HepG2 (cell line): ENCODE data around the gene SELENOI. TPM values are rescaled to one million over a fixed set of nuclear protein-coding genes. Genes with fewer than 3 reads are reported as not detected.
A peak's percentile ranks its signal among the peaks of the same experiment; 100 is the strongest.

Source experiments
- HBP1 ChIP-seq: IDR thresholded peaks from 2 replicates; pipeline ENCODE4 v1.6.1; 2016; ENCODE audit warnings: low read depth, control low read depth
- KDM4B ChIP-seq: sonication (generic); formaldehyde crosslinking; IDR thresholded peaks from 2 replicates; pipeline ENCODE4 v1.4.0; 2020; ENCODE audit warnings: missing genetic modification reagents
- KIAA2018 ChIP-seq: sonication (generic); formaldehyde crosslinking; IDR thresholded peaks from 2 replicates; pipeline ENCODE4 v1.5.0; 2020; ENCODE audit warnings: mild to moderate bottlenecking, missing genetic modification reagents, borderline replicate concordance
- SSRP1 ChIP-seq: IDR thresholded peaks from 2 replicates; pipeline ENCODE4 v1.6.1; 2016; ENCODE audit warnings: control low read depth
- TFAP4 ChIP-seq: sonication (generic); IDR thresholded peaks from 2 replicates; pipeline ENCODE4 v1.6.1; 2016; ENCODE audit warnings: low read depth, borderline replicate concordance
- TRIM22 ChIP-seq: fragments of 450-650 bp; IDR thresholded peaks from 2 replicates; pipeline ENCODE4 v1.6.1; 2017
- ZBTB26 ChIP-seq: IDR thresholded peaks from 2 replicates; pipeline ENCODE4 v1.6.1; 2016; ENCODE audit warnings: missing compliant biosample characterization, missing genetic modification reagents, borderline replicate concordance
- ZNF280D ChIP-seq: sonication (generic); formaldehyde crosslinking; IDR thresholded peaks from 2 replicates; pipeline ENCODE4 v1.5.1; 2020; ENCODE audit warnings: mild to moderate bottlenecking, missing genetic modification reagents
- ZNF605 ChIP-seq: sonication (generic); formaldehyde crosslinking; IDR thresholded peaks from 2 replicates; pipeline ENCODE4 v1.8.0; 2022; ENCODE audit warnings: mild to moderate bottlenecking, missing genetic modification reagents
- polyA plus RNA-seq, 8 experiments: library from polyadenylated mRNA; depleted of rRNA in 3 of 8; stranded (reverse) in 7 of 8; unstranded in 1 of 8; fragments of >200 nt; fragmentation: Illumina TruSeq in 4 of 8; extraction: Trizol in 4 of 8; gene quantifications; 2 replicates each; pipeline versions ENCODE4 v1.2.1 to v1.2.3, GENCODE V29; 2011 to 2016; ENCODE audit warnings: low read depth in 4 of 8, missing spikeins in 1 of 8, mixed read lengths in 1 of 8; ENCODE audit not compliant: insufficient read depth in 1 of 8
- total RNA-seq, 5 experiments: library from RNA; depleted of rRNA; stranded (reverse); fragments of >200 nt; fragmentation: Illumina TruSeq; extraction: Trizol; gene quantifications; 2 replicates each; pipeline ENCODE4 v1.2.3, GENCODE V29; 2016; ENCODE audit warnings: low read depth in 1 of 5

The SELENOI gene
- total and polyA plus RNA-seq, 2 of the 13 experiments (the other 11 are each of a cell fraction or from before 2014, with no cell fraction given), result 27.7 to 60.3 TPM

- peak; percentile 23; the same call in 1 of the 2 replicates for TF ChIP-seq TFAP4
- 0 out of 2 replicates have a peak, but pooled peaks have one; percentile 17 for TF ChIP-seq KDM4B (CRISPR knock-in tag)
- no peak for TF ChIP-seq ZBTB26 (CRISPR knock-in tag)
- peak; percentile 64; the same call in 1 of the 2 replicates for TF ChIP-seq ZNF280D (CRISPR knock-in tag)
- no peak for TF ChIP-seq ZNF605 (CRISPR knock-in tag)
- no peak for TF ChIP-seq SSRP1 (CRISPR knock-in tag)
- no peak for TF ChIP-seq TRIM22
- TF ChIP-seq KIAA2018, result no peak; the same call in 1 of the 2 replicates
- TF ChIP-seq HBP1, result 0 out of 2 replicates have a peak, but pooled peaks have one; percentile 16
Measured at GRCh38 chr2:26346454-26347053, 611 bp downstream of the SELENOI start, which contains the start of gene ADGRF3 (continued).
